HepG2 (cell line): ENCODE measurements around the gene SEC14L5. TPM values are rescaled to one million over a fixed set of nuclear protein-coding genes. Genes with fewer than 3 reads are reported as not detected.

ENCODE experiments used
- ARID2 ChIP-seq: sonication (generic); formaldehyde crosslinking; IDR thresholded peaks from 2 replicates; pipeline ENCODE4 v1.8.1; 2022; ENCODE audit warnings: mild to moderate bottlenecking, missing genetic modification reagents, borderline replicate concordance
- ARID5B ChIP-seq: IDR thresholded peaks from 2 replicates; pipeline ENCODE4 v1.4.0; 2020; ENCODE audit warnings: mild to moderate bottlenecking, missing genetic modification reagents
- CBX1 ChIP-seq: IDR thresholded peaks from one replicate; pipeline ENCODE4 v1.6.1; 2016; ENCODE audit warnings: antibody characterized with exemption, low read depth
- CCAR2 ChIP-seq: fragments of 200-400 bp; formaldehyde crosslinking; optimal IDR thresholded peaks from 2 replicates; pipeline ENCODE3; 2018; ENCODE audit warnings: low read depth, mild to moderate bottlenecking, low read length, moderate library complexity
- FOXO1 ChIP-seq: sonication (generic); formaldehyde crosslinking; IDR thresholded peaks from 2 replicates; pipeline ENCODE4 v1.4.0; 2020; ENCODE audit warnings: missing genetic modification reagents
- HNRNPK ChIP-seq: fragments of 200-400 bp; formaldehyde crosslinking; IDR thresholded peaks from 2 replicates; pipeline ENCODE4 v1.6.1; 2018; ENCODE audit warnings: low read length, low read depth, moderate library complexity, mild to moderate bottlenecking; ENCODE audit not compliant: poor library complexity, severe bottlenecking
- NR2F2 ChIP-seq: IDR thresholded peaks from 2 replicates; pipeline ENCODE4 v1.6.1; 2012; ENCODE audit warnings: low read depth, inconsistent platforms, borderline replicate concordance
- RBM22 ChIP-seq: fragments of 200-400 bp; formaldehyde crosslinking; optimal IDR thresholded peaks from 2 replicates; pipeline ENCODE3; 2017; ENCODE audit warnings: mild to moderate bottlenecking, low read length, moderate library complexity
- SRF ChIP-seq: IDR thresholded peaks from 2 replicates; pipeline ENCODE4 v1.6.1; 2011; ENCODE audit warnings: mild to moderate bottlenecking, low read depth, low read length, moderate library complexity
- TCF12 ChIP-seq, 2 experiments: fragments of 450-650 bp in 1 of 2; sonication (generic) in 1 of 2; formaldehyde crosslinking in 1 of 2; IDR thresholded peaks; 2 replicates each; pipeline versions ENCODE4 v1.6.1 to v1.8.0; 2017 to 2022; ENCODE audit warnings: antibody characterized with exemption in 1 of 2, mild to moderate bottlenecking in 1 of 2, missing genetic modification reagents in 1 of 2, moderate library complexity in 1 of 2
- ZFP90 ChIP-seq: sonication (generic); formaldehyde crosslinking; IDR thresholded peaks from 2 replicates; pipeline ENCODE4 v1.8.0; 2022; ENCODE audit warnings: missing genetic modification reagents, mild to moderate bottlenecking, inconsistent platforms, borderline replicate concordance
- ZNF605 ChIP-seq: sonication (generic); formaldehyde crosslinking; IDR thresholded peaks from 2 replicates; pipeline ENCODE4 v1.8.0; 2022; ENCODE audit warnings: mild to moderate bottlenecking, missing genetic modification reagents
- ZNF619 ChIP-seq: sonication (generic); formaldehyde crosslinking; IDR thresholded peaks from 2 replicates; pipeline ENCODE4 v1.4.0; 2020; ENCODE audit warnings: mild to moderate bottlenecking, missing genetic modification reagents
- ZNF724P ChIP-seq: sonication (generic); formaldehyde crosslinking; IDR thresholded peaks from 2 replicates; pipeline ENCODE4 v1.8.0; 2022; ENCODE audit warnings: missing genetic modification reagents, borderline replicate concordance
- polyA plus RNA-seq, 8 experiments: library from polyadenylated mRNA; depleted of rRNA in 3 of 8; stranded (reverse) in 7 of 8; unstranded in 1 of 8; fragments of >200 nt; fragmentation: Illumina TruSeq in 4 of 8; extraction: Trizol in 4 of 8; gene quantifications; 2 replicates each; pipeline versions ENCODE4 v1.2.1 to v1.2.3, GENCODE V29; 2011 to 2016; ENCODE audit warnings: low read depth in 4 of 8, missing spikeins in 1 of 8, mixed read lengths in 1 of 8; ENCODE audit not compliant: insufficient read depth in 1 of 8
- total RNA-seq, 5 experiments: library from RNA; depleted of rRNA; stranded (reverse); fragments of >200 nt; fragmentation: Illumina TruSeq; extraction: Trizol; gene quantifications; 2 replicates each; pipeline ENCODE4 v1.2.3, GENCODE V29; 2016; ENCODE audit warnings: low read depth in 1 of 5
- TF ChIP-seq, protein P1 (sequence below): sonication (generic); formaldehyde crosslinking; IDR thresholded peaks from 2 replicates; pipeline ENCODE4 v1.4.0; 2020; ENCODE audit warnings: missing genetic modification reagents
- TF ChIP-seq, protein P2 (sequence below): sonication (generic); formaldehyde crosslinking; IDR thresholded peaks from 2 replicates; pipeline ENCODE4 v1.5.0; 2020; ENCODE audit warnings: mild to moderate bottlenecking, missing genetic modification reagents
- TF ChIP-seq, protein P3 (sequence below): sonication (generic); formaldehyde crosslinking; IDR thresholded peaks from 2 replicates; pipeline ENCODE4 v1.5.0; 2020; ENCODE audit warnings: missing genetic modification reagents
- TF ChIP-seq, protein P4 (sequence below): sonication (generic); formaldehyde crosslinking; conservative IDR thresholded peaks from 2 replicates; pipeline ENCODE4 v1.8.0; 2022; ENCODE audit warnings: missing genetic modification reagents

SEC14L5 gene
- total and polyA plus RNA-seq, 2 of the 13 experiments (the other 11 are each of a cell fraction or from before 2014, with no cell fraction given), result 0.40 to 0.42 TPM

DNA sequence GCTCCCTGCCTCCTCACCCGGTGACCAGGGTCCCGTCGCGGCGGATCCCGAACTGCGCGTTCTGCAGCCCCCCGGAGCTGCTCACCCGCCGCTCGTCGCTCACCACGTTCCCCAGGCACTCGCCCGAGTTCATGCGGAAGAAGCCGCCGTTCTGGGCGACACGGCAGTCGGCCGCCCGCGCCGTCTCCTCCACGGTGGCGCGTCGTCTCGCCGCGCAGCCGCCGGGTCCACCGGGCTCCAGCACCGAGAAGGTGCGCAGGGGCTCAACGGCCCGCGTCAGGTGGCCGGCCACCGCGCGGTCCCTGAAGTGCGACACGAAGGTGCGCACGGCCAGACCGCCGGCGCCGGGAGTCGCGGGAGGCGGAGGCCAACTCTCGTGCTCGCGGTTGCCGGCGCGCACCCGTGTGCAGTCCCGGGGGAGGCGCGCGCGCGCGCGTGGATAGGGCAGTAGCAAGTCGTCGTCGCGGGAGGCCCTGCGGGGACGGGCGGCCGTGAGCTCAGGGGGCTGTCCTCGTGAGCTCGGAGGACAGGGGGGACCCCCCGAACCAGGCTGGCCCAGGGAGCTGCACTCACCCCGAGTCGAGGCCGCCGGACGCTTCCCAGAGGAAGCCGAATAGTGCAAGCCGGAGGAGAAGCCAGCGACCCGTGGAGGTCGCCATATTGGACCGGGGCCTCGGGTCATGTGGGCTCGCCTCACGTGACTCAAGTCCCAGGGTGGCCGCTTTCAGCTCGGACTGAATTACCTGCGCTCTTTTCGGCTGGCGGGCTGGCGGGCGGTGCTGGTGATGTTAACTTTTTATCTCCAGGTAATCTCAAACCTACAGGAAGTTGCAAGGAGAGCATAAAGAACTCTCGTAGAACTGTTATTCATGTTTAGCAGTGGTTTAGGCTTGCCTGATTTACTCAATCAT, 75.4 kb downstream of the SEC14L5 start, which contains the start of gene NAGPA (continued):
- TF ChIP-seq, protein P1, sequence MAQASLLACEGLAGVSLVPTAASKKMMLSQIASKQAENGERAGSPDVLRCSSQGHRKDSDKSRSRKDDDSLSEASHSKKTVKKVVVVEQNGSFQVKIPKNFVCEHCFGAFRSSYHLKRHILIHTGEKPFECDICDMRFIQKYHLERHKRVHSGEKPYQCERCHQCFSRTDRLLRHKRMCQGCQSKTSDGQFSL (CRISPR knock-in tag), result peak; percentile 79
- peak; percentile 77 for TF ChIP-seq ARID5B
- TF ChIP-seq NR2F2, result peak; percentile 36; the same call in 1 of the 2 replicates
- TF ChIP-seq, protein P2, sequence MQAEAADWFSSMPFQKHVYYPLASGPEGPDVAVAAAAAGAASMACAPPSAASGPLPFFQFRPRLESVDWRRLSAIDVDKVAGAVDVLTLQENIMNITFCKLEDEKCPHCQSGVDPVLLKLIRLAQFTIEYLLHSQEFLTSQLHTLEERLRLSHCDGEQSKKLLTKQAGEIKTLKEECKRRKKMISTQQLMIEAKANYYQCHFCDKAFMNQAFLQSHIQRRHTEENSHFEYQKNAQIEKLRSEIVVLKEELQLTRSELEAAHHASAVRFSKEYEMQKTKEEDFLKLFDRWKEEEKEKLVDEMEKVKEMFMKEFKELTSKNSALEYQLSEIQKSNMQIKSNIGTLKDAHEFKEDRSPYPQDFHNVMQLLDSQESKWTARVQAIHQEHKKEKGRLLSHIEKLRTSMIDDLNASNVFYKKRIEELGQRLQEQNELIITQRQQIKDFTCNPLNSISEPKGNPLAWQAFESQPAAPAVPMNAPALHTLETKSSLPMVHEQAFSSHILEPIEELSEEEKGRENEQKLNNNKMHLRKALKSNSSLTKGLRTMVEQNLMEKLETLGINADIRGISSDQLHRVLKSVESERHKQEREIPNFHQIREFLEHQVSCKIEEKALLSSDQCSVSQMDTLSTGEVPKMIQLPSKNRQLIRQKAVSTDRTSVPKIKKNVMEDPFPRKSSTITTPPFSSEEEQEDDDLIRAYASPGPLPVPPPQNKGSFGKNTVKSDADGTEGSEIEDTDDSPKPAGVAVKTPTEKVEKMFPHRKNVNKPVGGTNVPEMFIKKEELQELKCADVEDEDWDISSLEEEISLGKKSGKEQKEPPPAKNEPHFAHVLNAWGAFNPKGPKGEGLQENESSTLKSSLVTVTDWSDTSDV (CRISPR knock-in tag), result no peak; the same call in 1 of the 2 replicates
- TF ChIP-seq SRF, result peak; percentile 70; the same call in 1 of the 2 replicates
- TF ChIP-seq CBX1, result peak; percentile 97
- 0 out of 2 replicates have a peak, but pooled peaks have one; percentile 72 for TF ChIP-seq ZNF619 (CRISPR knock-in tag)
- TF ChIP-seq HNRNPK, result no peak
- TF ChIP-seq CCAR2, result no peak
- peak; percentile 3; the same call in 1 of the 2 replicates for TF ChIP-seq ARID2
- peak; percentile 95 for TF ChIP-seq ZNF605 (CRISPR knock-in tag)
- TF ChIP-seq, protein P3, sequence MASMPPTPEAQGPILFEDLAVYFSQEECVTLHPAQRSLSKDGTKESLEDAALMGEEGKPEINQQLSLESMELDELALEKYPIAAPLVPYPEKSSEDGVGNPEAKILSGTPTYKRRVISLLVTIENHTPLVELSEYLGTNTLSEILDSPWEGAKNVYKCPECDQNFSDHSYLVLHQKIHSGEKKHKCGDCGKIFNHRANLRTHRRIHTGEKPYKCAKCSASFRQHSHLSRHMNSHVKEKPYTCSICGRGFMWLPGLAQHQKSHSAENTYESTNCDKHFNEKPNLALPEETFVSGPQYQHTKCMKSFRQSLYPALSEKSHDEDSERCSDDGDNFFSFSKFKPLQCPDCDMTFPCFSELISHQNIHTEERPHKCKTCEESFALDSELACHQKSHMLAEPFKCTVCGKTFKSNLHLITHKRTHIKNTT, result no peak
- TF ChIP-seq RBM22, result no peak
- peak; percentile 75; the same call in 1 of the 2 replicates for TF ChIP-seq FOXO1
- peak; percentile 98 for TF ChIP-seq ZFP90 (CRISPR knock-in tag)
- TF ChIP-seq, protein P4, sequence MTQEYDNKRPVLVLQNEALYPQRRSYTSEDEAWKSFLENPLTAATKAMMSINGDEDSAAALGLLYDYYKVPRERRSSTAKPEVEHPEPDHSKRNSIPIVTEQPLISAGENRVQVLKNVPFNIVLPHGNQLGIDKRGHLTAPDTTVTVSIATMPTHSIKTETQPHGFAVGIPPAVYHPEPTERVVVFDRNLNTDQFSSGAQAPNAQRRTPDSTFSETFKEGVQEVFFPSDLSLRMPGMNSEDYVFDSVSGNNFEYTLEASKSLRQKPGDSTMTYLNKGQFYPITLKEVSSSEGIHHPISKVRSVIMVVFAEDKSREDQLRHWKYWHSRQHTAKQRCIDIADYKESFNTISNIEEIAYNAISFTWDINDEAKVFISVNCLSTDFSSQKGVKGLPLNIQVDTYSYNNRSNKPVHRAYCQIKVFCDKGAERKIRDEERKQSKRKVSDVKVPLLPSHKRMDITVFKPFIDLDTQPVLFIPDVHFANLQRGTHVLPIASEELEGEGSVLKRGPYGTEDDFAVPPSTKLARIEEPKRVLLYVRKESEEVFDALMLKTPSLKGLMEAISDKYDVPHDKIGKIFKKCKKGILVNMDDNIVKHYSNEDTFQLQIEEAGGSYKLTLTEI, result no peak; the same call in 1 of the 2 replicates
- no peak for TF ChIP-seq TCF12 (IDR thresholded peaks at IDR 0.05)
- TF ChIP-seq TCF12 (CRISPR knock-in tag; IDR thresholded peaks at IDR 0.05), result peak; percentile 84
- TF ChIP-seq ZNF724P (CRISPR knock-in tag), result no peak
